HG03039 (cell line): ENCODE measurements around the gene NEURL1B.
"Not testable (repeated sequence)": the region's sequence is repeated elsewhere in the genome, so short reads cannot be mapped to it uniquely, and the experiment has no call there.

Source experiments
- ATAC-seq: cut with Tn5 transposase; IDR thresholded peaks from one replicate; pipeline ENCODE4 v1.9.1; 2021; ENCODE audit warnings: mild to moderate bottlenecking, moderate library complexity; ENCODE audit not compliant: unreplicated experiment

Gene NEURL1B

GRCh38 chr5:172691886-172692285 is 50.8 kb downstream of the NEURL1B start:
- ATAC-seq, result no peak

- no peak for ATAC-seq
Observed at GRCh38 chr5:172692451-172692850, 51.4 kb downstream of the NEURL1B start.

DNA sequence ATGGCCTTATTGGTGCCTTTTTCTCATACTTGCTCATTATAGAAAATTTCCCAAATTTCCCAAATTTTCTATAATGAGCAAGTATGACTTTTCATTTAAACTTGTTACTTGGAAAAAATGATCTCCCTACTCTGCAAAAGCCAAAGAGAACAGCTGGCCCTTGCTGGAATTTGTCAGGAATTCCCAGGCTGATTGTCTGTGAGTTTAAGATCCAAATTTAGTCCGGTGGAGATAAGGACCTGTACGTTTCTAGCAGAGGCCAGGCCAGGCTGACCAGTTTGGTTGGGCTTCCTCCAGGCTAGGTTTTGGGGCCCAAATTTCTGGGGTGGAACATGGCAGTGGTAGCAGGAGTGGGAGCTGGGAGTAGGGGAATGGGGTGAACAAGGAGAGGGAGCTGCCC is 51.9 kb downstream of the NEURL1B start:
- ATAC-seq, result no peak

GRCh38 chr5:172694061-172694460 is 53.0 kb downstream of the NEURL1B start:
- ATAC-seq, result no peak

- ATAC-seq, result no peak
Observed at GRCh38 chr5:172694541-172694940, 53.5 kb downstream of the NEURL1B start.

GRCh38 chr5:172695232-172696054 is 54.4 kb downstream of the NEURL1B start:
- ATAC-seq, result no peak

- no peak for ATAC-seq
Observed at GRCh38 chr5:172696171-172696849, 55.2 kb downstream of the NEURL1B start.

- peak; percentile 66 for ATAC-seq
Observed at GRCh38 chr5:172697123-172698121, 56.4 kb downstream of the NEURL1B start.

GRCh38 chr5:172699423-172699822 is 58.4 kb downstream of the NEURL1B start:
- ATAC-seq, result no peak

GRCh38 chr5:172699999-172700364 is 58.9 kb downstream of the NEURL1B start:
- ATAC-seq, result no peak

- no peak for ATAC-seq
Observed at GRCh38 chr5:172700365-172701290, 59.6 kb downstream of the NEURL1B start.

DNA sequence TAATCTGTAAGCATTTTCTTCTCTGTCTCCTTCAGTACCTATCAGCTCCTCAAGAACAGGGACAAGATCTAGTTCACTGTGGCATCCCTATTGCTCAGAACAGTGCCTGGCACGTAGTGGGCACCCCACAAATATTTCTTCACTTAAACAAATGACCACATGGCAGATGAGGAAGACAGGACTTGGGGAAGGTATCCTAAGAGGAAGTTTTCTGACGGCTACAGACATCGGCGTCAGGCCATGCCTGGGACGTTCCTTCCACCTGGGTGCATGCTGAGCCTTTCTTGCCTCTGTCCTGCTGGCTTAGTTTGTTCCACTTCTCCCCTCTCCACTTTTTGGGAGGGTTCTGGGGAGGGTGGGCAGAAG is 60.2 kb downstream of the NEURL1B start:
- ATAC-seq, result no peak

DNA sequence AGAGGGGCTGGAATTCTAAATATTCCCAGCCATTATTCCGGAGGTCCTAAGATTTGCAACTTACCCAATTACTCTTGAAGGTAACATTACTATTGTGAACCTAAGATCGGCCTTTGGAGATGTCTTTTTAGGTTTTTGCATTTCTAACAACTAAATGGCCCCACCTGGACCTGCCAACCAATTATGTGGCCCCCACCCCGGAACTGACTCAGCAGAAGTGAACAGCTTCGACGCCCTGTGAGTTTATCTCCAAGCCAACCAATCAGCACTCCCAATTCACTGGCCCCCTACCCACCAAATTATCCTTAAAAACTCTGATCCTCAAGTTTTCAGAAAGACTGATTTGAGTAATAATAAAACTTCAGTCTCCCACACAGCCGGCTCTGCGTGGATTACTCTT is 62.9 kb downstream of the NEURL1B start:
- no peak for ATAC-seq

DNA sequence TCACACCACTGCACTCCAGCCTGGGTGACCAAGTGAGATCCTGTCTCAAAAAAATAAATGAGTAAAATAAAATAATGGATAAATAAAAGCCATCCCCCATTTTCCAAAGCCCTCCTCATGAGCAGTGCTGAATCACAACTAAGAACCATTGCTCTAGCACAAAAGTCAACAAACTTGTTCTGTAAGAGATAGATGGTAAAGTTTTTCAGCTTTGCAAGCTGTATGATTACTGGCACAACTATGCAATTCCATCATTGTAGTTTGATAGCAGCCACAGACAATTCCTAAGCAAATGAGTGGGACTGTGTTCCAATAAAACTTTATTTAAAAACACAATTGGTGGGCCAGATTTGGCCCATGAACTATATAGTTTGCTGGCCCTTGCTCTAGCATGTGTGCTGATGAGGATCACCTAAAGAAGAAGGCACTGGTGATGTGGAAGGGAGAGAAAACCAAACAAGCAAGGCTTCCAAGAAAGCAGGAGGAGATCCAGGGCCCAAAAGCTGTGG is 64.6 kb downstream of the NEURL1B start:
- no peak for ATAC-seq

DNA sequence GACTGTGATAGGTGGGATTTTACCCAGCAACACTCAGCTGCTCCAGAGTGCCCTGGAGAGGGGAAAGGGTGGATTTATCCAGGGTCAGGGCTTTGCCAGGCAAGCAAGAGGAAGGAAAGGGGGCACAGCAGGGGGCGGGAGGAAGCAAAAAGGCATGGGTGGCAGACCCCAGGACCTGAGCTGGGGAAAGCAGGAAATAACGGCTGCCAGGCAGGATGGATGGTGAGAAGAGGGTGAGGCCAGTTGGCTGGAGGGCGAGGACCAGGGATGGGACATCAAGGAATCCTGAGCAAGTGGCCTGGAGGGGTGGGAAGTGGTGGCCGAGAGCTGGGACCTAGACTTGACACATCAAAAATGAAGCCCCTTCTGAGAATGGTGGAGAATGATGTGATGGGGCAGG is 65.7 kb downstream of the NEURL1B start:
- ATAC-seq, result no peak

DNA sequence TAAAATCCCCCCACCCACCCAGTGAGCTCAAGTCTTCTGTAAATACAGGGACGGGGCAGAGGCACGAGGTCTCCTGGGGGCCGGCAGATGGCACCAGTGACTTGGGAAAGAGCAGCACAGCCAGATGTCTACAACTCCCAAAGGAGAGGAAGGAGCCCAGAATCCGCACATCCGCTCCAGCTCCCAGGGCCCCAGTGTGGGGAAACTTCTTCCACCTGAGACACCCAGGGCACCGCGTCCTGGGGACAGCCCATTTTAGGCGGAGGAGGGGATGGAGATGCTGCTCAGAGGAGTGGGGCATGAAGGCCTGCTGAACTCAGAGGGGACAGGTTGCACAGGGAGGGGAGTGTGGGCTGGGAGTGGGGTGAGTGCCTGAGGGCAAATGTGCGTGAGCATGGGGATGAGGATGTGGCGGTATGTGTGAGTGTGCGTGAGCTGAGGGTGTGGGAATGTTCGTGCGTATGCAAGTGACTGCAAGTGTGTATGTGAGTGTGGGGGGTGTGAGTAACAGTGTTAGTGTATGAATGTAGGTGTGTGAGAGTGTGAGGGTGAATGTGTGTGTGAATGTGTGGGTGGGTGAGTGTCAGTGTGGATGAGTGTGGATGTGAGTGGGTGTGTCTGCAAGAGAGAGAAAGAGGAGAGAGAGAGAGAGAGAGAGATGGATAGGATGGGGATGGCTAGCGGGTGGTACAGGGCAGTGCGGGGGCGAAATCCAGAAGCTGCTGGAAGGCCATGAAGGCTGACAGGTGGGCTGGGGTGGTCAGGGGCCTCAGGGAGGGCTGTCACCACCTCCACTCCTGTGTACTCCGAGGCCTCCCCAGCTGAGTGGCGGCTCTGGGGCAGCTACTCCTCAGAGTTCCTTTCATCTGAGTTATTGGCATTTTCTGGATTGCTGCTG is 66.5 kb downstream of the NEURL1B start:
- ATAC-seq, result no peak

- no peak for ATAC-seq
Observed at GRCh38 chr5:172708183-172708505, 67.1 kb downstream of the NEURL1B start.

- ATAC-seq, result no peak
Observed at GRCh38 chr5:172710676-172711075, 69.6 kb downstream of the NEURL1B start.

GRCh38 chr5:172711321-172711861 is 70.3 kb downstream of the NEURL1B start:
- not testable (repeated sequence) for ATAC-seq
